ENCODE measurements around the gene MTLN.
"Not testable (repeated sequence)": the region's sequence is repeated elsewhere in the genome, so short reads cannot be mapped to it uniquely, and the experiment has no call there.

- not testable (repeated sequence) for TF ChIP-seq EZH2 (IDR thresholded peaks at IDR 0.05; ENCODE audit: insufficient read depth, poor library complexity, severe bottlenecking); EZH2phosphoT487 (IDR thresholded peaks at IDR 0.05; ENCODE audit: insufficient read depth, low read depth)
Measured at GRCh38 chr2:110229886-110230285, 17.5 kb upstream of the MTLN start.
